ENCODE results near the gene EXOSC5. TPM values are rescaled to one million over a fixed set of nuclear protein-coding genes. Genes with fewer than 3 reads are reported as not detected.
"Not testable (repeated sequence)": the region's sequence is repeated elsewhere in the genome, so short reads cannot be mapped to it uniquely, and the experiment has no call there.

The EXOSC5 gene
- total RNA-seq: 17.4 TPM
- long read RNA-seq, transcript EXOSC5-201 (6 exons, 1,118 nt): major isoform, 26 of 29 reads
- long read RNA-seq, partial matches to known transcripts: 2 of 29 reads
- long read RNA-seq, other reads (novel, unspliced or antisense): 0 of 29 reads

GRCh38 chr19:41397086-41398049, at the start of gene EXOSC5, which contains the start of gene BCKDHA:
Gene EXOSC5 (minus strand): TSS chr19:41397359. CDS start chr19:41397328, 31 bp downstream.
Gene BCKDHA (plus strand): TSS chr19:41397818. CDS start chr19:41397828, 10 bp downstream.
- peak; percentile 99 for DNase-seq
- intact Hi-C loops (cut with DNase I): no loop called here

GRCh38 chr19:41445575-41445974, 48.4 kb upstream of the EXOSC5 start:
- intact Hi-C loops (cut with DNase I): no loop called here
- ATAC-seq (ENCODE audit: poor library complexity) (no peak), DNase-seq (no peak)

More at GRCh38 chr19:41397086-41398049, at the start of gene EXOSC5, which contains the start of gene BCKDHA:
- ATAC-seq (ENCODE audit: poor library complexity): peak; percentile 98

- intact Hi-C loops (cut with DNase I): no loop called here
- peak; percentile 30 for DNase-seq
- no peak for ATAC-seq (ENCODE audit: poor library complexity)
Observed at GRCh38 chr19:41443813-41444455, 46.8 kb upstream of the EXOSC5 start.

- ATAC-seq (ENCODE audit: poor library complexity) (no peak), DNase-seq (peak; percentile 33)
- intact Hi-C loops (cut with DNase I): no loop called here
Observed at GRCh38 chr19:41442473-41443355, 45.6 kb upstream of the EXOSC5 start, which contains the start of gene ERICH4. Gene ERICH4 (plus strand): TSS chr19:41443156. CDS start chr19:41443170, 14 bp downstream.

GRCh38 chr19:41441321-41441945, 44.3 kb upstream of the EXOSC5 start:
- peak; percentile 20 for DNase-seq
- intact Hi-C loops (cut with DNase I): no loop called here

GRCh38 chr19:41439441-41440222, 42.5 kb upstream of the EXOSC5 start, which contains the start of gene DMAC2:
Gene DMAC2 (minus strand): TSS chr19:41439912. CDS start chr19:41439899, 13 bp downstream.
- intact Hi-C loops (cut with DNase I): no loop called here
- peak; percentile 98 for DNase-seq
- ATAC-seq (ENCODE audit: poor library complexity): peak; percentile 99

More at GRCh38 chr19:41441321-41441945, 44.3 kb upstream of the EXOSC5 start:
- ATAC-seq (ENCODE audit: poor library complexity): no peak

GRCh38 chr19:41437944-41438574, 40.9 kb upstream of the EXOSC5 start:
- intact Hi-C loops (cut with DNase I): no loop called here
- peak; percentile 20 for DNase-seq
- no peak for ATAC-seq (ENCODE audit: poor library complexity)

DNA sequence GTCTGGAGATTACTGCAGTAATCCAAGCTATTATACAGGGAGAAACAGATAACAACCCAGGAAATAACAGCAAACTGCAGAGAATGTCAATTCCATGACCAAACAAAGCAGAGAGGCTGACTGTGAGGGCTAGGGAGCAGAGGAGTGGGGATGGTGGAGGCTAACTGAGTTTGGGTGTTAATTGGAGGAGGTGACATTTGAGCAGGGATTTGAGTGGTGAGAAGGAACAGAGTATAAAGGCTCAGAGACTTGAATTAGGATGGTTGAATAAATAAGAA, 39.5 kb upstream of the EXOSC5 start:
- intact Hi-C loops (cut with DNase I): no loop called here
- no peak for DNase-seq
- ATAC-seq (ENCODE audit: poor library complexity): no peak

DNA sequence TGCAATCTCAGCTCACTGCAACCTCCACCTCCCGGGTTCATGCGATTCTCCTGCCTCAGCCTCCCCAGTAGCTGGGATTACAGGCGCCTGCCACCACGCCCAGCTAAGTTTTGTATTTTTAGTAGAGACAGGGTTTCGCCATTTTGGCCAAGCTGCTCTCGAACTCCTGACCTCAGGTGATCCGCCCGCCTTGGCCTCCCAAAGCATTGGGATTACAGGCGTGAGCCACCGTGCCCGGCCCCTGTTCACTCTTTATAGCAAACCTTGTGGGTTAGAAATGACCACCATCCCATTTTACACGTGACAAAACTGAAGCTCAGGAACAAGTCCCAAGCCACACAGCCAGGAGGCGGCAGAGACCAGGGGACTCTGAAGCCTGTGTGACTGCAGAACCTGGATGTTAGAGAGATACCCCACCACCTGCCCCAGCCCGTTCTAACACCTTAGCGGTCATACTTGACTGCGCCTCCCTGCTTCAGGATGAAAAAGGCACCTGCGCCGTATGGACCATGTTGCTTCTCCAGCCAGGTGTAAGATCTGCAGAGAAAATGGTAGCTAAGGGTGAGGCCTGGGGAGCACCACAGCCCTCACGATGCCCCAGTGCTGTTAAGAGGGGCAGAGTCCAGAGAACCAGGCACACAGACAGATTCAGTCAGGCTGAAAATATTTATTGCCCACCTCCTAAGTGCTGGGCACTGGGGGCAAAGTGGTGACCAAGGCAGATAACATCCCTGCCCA, 38.9 kb upstream of the EXOSC5 start:
- DNase-seq (peak; percentile 19), ATAC-seq (ENCODE audit: poor library complexity) (no peak)
- intact Hi-C loops (cut with DNase I): no loop called here

DNA sequence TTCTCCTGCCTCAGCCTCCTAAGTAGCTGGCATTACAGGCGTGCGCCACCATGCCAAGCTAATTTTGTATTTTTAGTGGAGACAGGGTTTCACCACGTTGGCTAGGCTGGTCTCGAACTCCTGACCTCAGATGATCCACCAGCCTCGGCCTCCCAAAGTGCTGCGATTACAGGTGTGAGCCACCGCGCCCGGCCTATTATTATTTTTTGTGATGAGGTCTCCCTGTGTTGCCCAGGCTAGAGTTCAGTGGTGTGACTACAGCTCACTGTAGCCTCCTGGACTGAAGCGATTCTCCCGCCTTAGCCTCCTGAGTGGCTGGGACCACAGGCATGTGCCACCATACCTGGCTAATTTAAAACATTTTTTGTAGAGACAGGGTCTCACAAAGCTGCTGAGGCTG, 38.2 kb upstream of the EXOSC5 start:
- intact Hi-C loops (cut with DNase I); ATAC-seq (ENCODE audit: poor library complexity): not testable (repeated sequence)
- DNase-seq: peak; percentile 21

GRCh38 chr19:41434450-41434849, 37.3 kb upstream of the EXOSC5 start:
- DNase-seq (peak; percentile 34), ATAC-seq (ENCODE audit: poor library complexity) (no peak)
- intact Hi-C loops (cut with DNase I): no loop called here

DNA sequence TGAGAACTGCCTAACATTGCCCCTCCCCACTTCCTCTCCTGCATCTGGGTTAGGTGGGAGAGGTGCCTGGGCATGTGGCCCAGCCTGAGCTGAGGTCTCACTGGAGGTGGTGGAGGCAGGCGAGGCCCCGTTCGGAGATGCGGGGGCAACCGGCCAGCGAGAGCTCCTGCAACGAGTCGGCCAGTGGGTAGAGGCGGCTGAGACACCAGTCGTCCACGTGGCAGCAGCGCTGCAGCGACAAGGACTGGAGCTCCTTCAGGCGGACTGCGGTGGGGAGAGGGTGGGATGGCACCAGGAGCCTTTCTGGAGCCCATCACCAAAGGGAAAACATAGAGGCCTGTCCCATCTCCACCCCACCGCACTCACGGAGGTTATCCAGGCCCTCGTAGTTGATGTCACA, 36.0 kb upstream of the EXOSC5 start:
- ATAC-seq (ENCODE audit: poor library complexity) (no peak), DNase-seq (peak; percentile 48)
- intact Hi-C loops (cut with DNase I): no loop called here

DNA sequence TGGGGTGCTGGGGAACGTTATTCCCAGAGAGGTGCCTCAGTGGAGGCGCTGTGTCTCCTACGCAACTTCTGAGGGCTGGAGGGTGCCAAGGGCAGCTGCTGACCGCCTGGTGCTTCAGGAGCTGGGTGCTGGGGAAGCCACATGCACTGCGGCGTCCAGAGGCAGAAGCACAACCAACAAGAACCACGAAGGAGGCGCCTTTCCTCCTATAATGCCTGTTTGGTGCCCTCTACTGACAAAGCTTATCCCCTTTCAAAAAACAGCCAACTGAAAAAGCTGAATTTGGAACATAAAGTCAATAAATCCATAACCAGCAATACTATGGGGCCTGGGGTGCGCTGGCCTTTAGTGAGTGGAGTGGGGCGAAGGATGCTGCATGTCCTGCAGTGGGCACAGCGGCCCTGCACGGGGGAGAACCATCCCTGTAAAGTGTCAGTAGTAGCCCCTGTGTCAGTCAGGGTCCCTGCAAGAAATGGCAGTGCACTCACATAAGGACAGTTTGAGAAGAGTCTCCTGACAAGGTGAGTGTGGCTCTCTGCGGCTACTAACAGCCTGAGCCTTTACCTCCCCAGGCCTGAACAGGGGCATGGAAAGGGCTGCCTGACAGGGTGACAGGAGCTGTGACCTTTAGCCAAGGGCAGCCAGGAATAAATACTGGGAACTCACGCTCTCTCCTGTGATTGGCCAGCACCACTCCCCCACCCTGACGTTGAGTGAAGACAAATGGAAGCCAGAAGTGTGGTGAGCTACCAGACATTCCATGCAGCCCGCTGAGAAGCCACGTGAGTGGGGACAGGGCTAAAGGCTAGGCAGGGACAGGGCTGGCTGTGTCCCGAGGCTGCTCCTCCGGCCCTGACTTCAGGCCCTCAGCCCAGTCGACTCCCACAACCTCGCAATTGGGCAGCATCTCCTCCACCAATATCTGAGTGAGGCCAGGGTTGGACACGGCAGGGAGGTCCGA, 34.5 kb upstream of the EXOSC5 start:
- ATAC-seq (ENCODE audit: poor library complexity) (peak; percentile 74), DNase-seq (peak; percentile 85)
- intact Hi-C loops (cut with DNase I): no loop called here

DNA sequence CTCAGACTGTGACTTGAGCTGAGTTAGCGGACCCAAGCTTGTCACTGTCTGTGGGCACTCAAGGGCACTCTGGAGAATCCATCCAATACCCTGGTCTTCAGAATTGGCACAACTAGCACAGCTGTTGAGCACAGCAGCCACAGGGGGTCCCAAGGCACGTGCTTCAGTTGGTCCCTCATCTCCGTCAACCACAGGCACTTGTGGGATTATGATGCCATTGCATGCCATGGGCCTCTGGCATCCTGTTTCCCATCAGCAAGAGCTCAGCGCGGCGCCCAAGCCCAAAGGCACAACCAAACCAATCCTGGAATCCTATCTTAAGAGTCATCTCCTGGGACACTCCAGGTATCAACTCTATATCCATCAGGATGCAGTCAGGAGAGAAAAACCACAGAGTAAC, 33.8 kb upstream of the EXOSC5 start:
- intact Hi-C loops (cut with DNase I): no loop called here
- DNase-seq (peak; percentile 33), ATAC-seq (ENCODE audit: poor library complexity) (no peak)

DNA sequence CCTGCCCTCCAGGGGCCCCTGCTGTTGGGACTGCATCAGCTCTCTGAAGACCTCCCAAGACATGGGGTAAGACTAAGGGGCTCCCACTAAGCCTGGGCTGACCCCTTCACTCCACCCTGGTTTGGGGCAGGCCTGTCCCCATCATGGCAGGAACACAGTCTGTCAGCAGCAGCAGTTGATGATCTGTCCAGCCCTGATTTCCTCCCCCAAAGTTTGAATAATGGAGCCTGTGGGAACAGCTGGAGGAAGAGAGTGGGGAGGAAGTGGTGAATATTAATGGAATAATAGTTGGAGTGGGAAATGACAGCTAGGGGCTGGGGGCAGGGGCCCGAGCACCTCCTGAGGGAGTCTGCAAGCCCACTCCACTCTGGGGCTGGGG, 31.3 kb upstream of the EXOSC5 start:
- intact Hi-C loops (cut with DNase I): no loop called here
- no peak for ATAC-seq (ENCODE audit: poor library complexity)
- DNase-seq: no peak
